Stimulated activated CD4-positive, alpha-beta T cell treated with anti-CD3 and anti-CD28 coated beads, Interleukin-1b, Interleukin-23, amount 100 ng/mL, for 24 hours (primary cell): ENCODE results near the gene PRX.

Experiments
- DNase-seq, 4 experiments: peaks; one replicate each; pipeline ENCODE4 v3.0.0-alpha.2; 2020; ENCODE audit warnings: low read depth in 4 of 4, low spot score in 1 of 4

Gene PRX

GRCh38 chr19:40365613-40366401 is 47.4 kb downstream of the PRX start:
- DNase-seq, result peak in 3 of 4 experiments; percentile 35 to 48 (median 41)

DNA sequence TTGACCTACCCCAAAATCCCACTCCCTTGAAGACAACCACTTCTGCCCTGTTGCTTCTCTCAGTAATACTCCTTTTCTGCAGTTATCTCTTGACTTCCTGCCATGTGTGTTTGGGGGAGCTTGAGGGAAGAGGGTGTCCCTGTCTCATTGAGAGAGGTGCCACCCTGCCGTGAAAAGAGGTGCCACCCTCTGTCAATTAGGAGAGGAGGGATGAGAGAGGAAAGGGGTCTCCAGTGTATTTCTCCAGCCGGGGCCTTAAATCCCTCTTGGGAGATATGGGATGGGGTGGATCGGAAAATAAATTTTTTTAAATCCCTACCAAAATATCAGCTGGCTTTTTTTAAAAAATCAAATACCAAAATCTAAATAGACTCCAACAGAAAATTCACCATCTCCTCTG is 48.2 kb downstream of the PRX start:
- no peak for DNase-seq

DNA sequence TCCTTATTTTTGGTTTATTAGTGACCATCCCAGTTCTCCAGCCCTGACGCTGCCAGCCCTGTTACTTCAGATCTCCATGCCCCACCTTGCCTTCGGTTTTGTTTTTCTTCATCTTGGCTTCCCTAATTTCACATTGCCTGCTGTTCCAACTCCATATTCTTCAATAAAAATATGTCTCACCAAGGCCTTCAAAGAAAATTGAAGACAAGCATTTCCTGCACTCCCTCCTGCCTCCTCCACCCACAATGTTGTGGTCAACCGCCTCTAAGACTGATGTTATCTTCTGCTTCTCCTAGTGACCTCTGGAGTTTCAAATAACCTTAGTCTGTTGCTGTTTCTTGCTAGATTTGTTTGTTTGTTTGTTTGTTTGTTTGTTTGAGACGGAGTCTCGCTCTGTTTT is 50.1 kb downstream of the PRX start:
- no peak for DNase-seq

DNA sequence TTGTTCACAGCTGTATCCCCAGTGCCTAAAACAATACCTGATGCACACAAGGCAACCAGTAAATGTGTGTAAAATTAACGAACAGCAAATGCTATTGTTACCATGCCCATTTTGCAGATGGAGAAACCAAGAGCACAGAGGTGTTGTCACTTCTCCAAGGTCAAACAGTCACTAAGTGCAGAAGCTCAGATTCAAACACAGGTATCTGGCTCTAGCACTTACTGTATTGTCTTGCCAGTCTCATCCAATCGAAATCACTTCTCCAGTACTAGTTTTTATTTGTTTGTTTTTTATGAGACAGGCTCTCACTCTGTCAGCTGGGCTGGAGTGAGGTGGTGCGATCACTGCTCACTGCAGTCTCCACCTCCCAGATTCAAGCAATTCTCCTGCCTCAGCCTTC is 51.0 kb downstream of the PRX start:
- no peak for DNase-seq

- DNase-seq, result no peak
Measured at GRCh38 chr19:40360708-40361241, 52.4 kb downstream of the PRX start.

- no peak for DNase-seq
Measured at GRCh38 chr19:40360020-40360707, 53.0 kb downstream of the PRX start.

DNA sequence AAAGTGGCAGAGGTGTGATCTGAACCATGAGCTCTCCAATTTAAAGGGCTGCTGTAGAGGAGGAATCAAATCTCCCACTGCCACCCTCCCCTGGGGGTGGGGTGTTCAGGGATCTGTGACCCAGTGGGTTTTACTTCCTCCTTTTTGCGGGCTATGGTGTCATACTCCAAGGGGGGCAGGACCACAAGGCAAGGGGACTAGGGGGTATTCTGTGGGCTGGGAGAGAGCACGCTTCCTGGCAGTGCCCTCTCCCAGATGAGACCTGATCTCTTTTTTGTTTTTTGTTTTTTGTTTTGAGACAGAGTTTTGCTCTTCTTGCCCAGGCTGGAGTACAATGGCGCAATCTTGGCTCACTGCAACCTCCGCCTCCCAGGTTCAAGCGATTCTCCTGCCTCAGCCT is 54.4 kb downstream of the PRX start:
- DNase-seq, result no peak

GRCh38 chr19:40357640-40358039 is 55.5 kb downstream of the PRX start:
- no peak for DNase-seq

GRCh38 chr19:40356681-40357595 is 56.2 kb downstream of the PRX start:
- no peak for DNase-seq

GRCh38 chr19:40355975-40356680 is 57.0 kb downstream of the PRX start:
- no peak for DNase-seq

GRCh38 chr19:40348961-40349507 is 64.1 kb downstream of the PRX start:
- DNase-seq, result no peak

DNA sequence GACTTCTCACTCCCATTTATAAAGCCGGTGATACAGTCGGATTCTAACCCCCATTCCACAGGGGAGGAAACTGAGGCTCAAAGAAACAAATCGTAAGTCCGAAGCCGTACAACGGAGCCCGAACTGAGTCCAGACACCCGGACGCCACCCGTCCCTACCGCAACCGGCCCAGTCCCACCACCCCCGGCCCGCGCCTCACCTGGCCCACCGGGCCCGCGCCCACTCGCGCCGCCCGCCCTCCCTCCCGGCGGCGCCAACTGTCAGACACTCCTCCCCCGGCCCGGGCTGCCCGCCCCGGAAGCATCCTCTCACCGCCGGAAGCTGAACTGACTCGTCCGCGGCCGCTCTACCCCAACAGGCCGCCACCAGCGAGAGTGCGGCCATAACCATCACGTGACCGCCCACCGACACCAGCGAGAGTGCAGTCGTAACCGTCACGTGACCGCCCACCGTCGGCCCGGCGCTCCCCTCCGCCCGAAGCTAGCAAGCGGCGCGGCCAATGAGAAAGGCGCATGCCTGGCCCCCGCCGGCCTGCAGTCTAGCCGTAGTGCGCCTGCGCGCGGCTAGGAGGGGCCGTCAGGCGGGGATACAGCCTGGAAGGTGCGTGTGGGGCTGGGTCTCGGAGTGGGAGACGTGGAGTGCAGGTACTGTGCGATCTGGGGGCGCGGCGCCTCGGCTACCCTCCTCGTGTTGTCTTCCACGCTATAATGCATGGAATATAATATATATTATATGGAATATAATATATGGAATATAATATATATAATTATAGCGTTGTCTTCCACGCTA is 64.9 kb downstream of the PRX start, which contains the start of the genes C19orf47 and PLD3:
C19orf47 (minus strand) TSS at position 273 of the 789 bp plus-strand sequence. CDS start 6,540 bp downstream, outside the sequence.
PLD3 (plus strand) TSS at position 571 of the 789 bp plus-strand sequence. CDS start 17,789 bp downstream, outside the sequence.
- peak; percentile 90 to 99 (median 96) for DNase-seq

- no peak for DNase-seq
Measured at GRCh38 chr19:40344422-40344821, 68.8 kb downstream of the PRX start.
